ENCODE measurements around the gene HNRNPUL1.

HNRNPUL1 gene

DNA sequence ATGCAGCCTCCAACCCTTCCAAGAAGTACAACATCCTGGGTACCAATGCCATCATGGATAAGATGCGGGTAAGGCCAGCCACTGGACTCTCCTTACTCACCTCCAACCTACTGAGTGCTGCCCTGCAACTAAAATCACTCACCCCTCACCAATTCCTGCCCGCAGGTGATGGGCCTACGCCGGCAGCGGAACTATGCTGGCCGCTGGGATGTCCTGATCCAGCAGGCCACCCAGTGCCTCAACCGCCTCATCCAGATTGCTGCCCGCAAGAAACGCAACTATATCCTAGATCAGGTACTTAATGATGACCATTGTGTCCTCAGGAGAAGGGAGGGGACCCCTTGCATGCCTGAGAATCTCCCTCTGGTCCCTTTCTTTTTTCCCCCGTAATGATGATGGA, 30.2 kb downstream of the HNRNPUL1 start:
- TF ChIP-seq, protein P1, sequence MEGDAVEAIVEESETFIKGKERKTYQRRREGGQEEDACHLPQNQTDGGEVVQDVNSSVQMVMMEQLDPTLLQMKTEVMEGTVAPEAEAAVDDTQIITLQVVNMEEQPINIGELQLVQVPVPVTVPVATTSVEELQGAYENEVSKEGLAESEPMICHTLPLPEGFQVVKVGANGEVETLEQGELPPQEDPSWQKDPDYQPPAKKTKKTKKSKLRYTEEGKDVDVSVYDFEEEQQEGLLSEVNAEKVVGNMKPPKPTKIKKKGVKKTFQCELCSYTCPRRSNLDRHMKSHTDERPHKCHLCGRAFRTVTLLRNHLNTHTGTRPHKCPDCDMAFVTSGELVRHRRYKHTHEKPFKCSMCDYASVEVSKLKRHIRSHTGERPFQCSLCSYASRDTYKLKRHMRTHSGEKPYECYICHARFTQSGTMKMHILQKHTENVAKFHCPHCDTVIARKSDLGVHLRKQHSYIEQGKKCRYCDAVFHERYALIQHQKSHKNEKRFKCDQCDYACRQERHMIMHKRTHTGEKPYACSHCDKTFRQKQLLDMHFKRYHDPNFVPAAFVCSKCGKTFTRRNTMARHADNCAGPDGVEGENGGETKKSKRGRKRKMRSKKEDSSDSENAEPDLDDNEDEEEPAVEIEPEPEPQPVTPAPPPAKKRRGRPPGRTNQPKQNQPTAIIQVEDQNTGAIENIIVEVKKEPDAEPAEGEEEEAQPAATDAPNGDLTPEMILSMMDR (IDR thresholded peaks at IDR 0.05; ENCODE audit: insufficient read depth, low read length, poor library complexity, severe bottlenecking): no peak
- no peak for DNase-seq (ENCODE audit: extremely low read depth, insufficient read length)
- Histone ChIP-seq H3K4me3 (replicated peaks; ENCODE audit: low read depth, low read length) (no peak overlapping the region), H3K27me3 (replicated peaks; ENCODE audit: control insufficient read depth, insufficient read depth, low read length) (no peaks in the 10 kb centered on the region), H3K36me3 (ENCODE audit: control insufficient read depth, insufficient read depth, low read length) (peaks cover 34% of the 10 kb centered on the region)

DNA sequence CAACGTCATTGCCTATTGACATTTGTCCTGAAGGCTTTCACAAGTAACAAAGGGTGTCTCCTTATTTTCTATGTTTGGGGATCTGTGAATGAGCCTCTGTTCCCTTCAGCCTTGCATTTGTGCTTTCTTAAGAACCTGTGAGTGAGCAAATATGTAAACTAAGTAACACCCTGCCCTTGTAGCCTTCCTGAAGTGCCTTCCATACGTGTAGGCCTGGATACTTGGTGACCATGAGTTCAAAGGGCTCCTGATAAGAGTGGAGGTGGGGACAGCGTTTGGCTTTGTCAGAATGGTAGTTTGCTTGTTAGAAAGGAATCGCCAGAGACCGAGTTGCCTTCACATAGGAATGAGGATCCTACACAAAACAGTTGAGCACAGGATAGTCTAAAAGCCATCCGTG, 31.3 kb downstream of the HNRNPUL1 start:
- Histone ChIP-seq H3K36me3 (ENCODE audit: control insufficient read depth, insufficient read depth, low read length) (peaks cover 38% of the 10 kb centered on the region), H3K27me3 (replicated peaks; ENCODE audit: control insufficient read depth, insufficient read depth, low read length) (no peaks in the 10 kb centered on the region), H3K4me3 (replicated peaks; ENCODE audit: low read depth, low read length) (no peak overlapping the region)
- TF ChIP-seq, protein P1 (IDR thresholded peaks at IDR 0.05; ENCODE audit: insufficient read depth, low read length, poor library complexity, severe bottlenecking): no peak
- no peak for DNase-seq (ENCODE audit: extremely low read depth, insufficient read length)

DNA sequence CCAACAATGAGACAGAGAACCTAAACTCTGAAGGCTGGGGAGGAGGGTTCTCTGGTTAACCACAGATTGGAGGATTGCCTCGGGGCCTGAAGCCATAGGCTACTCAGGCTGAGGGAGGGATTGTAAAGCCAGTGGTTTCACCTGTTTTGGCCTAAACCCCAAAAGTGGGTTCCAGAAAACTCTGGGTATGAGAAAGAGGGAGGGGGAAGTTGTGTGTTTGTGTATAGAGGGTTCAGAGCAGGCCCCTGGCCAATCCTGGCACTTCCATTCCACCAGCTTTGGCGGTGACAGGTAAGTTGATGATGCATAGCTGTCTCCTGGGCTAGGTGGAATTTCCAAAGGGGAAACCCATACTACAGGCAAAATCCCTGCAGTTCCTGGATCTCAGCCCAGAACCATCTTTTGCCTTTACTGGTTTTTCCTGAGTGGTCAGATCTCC, 32.3 kb downstream of the HNRNPUL1 start:
- H3K36me3 ChIP-seq (ENCODE audit: control insufficient read depth, insufficient read depth, low read length): peaks cover 42% of the 10 kb centered on the region
- H3K4me3 ChIP-seq (replicated peaks; ENCODE audit: low read depth, low read length): no peak overlapping the region
- H3K27me3 ChIP-seq (replicated peaks; ENCODE audit: control insufficient read depth, insufficient read depth, low read length): no peaks in the 10 kb centered on the region
- TF ChIP-seq, protein P1 (IDR thresholded peaks at IDR 0.05; ENCODE audit: insufficient read depth, low read length, poor library complexity, severe bottlenecking): no peak
- no peak for DNase-seq (ENCODE audit: extremely low read depth, insufficient read length)

GRCh38 chr19:41297628-41298347, 33.6 kb downstream of the HNRNPUL1 start:
- Histone ChIP-seq H3K27me3 (replicated peaks; ENCODE audit: control insufficient read depth, insufficient read depth, low read length) (no peaks in the 10 kb centered on the region), H3K4me3 (replicated peaks; ENCODE audit: low read depth, low read length) (peak overlapping the region; percentile 28; the same call in 1 of the 2 replicates), H3K36me3 (ENCODE audit: control insufficient read depth, insufficient read depth, low read length) (peaks cover 37% of the 10 kb centered on the region)
- peak; percentile 62 for DNase-seq (ENCODE audit: extremely low read depth, insufficient read length)
- TF ChIP-seq, protein P1 (IDR thresholded peaks at IDR 0.05; ENCODE audit: insufficient read depth, low read length, poor library complexity, severe bottlenecking): peak; percentile 52

DNA sequence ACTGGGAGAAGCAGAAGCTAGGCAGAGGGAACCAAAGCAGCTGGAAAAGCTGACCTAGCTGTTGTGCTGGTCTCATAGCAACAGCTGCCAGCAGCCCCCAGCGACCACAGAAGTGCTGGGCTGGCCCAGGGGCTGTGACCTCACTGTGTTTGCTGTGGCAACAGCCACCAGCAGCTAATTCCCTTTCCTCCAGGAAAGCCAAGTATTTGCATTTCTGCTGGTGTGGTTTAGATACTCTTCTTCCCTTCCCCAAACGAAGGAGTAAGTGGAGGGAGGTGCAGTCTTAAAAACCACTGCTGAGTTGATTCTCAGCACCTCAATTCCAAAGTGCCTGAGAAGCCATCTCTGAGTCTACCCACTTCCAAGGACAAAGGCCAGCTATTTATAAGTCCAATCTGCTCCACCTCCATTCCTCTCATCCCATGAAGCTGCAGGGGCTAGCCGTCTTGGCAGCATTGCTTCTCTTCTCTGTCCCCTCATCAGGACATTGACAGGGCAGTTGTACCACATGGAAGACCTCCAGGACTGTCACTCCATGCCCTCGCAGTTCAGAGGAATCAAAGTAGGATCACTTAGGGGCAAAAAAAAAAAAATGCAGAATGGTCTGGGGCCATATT, 34.3 kb downstream of the HNRNPUL1 start:
- DNase-seq (ENCODE audit: extremely low read depth, insufficient read length): no peak
- 0 out of 2 replicates have a peak overlapping the region, but pooled peaks have one; percentile 28 for H3K4me3 ChIP-seq (replicated peaks; ENCODE audit: low read depth, low read length)
- H3K27me3 ChIP-seq (replicated peaks; ENCODE audit: control insufficient read depth, insufficient read depth, low read length): no peaks in the 10 kb centered on the region
- TF ChIP-seq, protein P1 (IDR thresholded peaks at IDR 0.05; ENCODE audit: insufficient read depth, low read length, poor library complexity, severe bottlenecking): no peak
- H3K36me3 ChIP-seq (ENCODE audit: control insufficient read depth, insufficient read depth, low read length): peaks cover 37% of the 10 kb centered on the region

Measured in GM06990 (cell line).